SU-DHL-6 (cell line): Measurements from ENCODE around the gene WDR86.

Experiments
- H2AFZ ChIP-seq: fragments of 200-600 bp; sonication (generic); 2 replicates; pipeline ENCODE4 v1.6.1; 2014; ENCODE audit warnings: low read depth, mild to moderate bottlenecking, moderate library complexity, mixed read lengths, antibody characterized with exemption, low read length; ENCODE audit not compliant: severe bottlenecking
- H3F3A ChIP-seq: fragments of 200-600 bp; shearing (Covaris generic); 2 replicates; pipeline ENCODE4 v1.6.0; 2016; ENCODE audit warnings: antibody characterized with exemption, mild to moderate bottlenecking; ENCODE audit not compliant: insufficient read depth
- H3K27ac ChIP-seq: fragments of 200-600 bp; sonication (generic); 2 replicates; pipeline ENCODE4 v1.5.1; 2016; ENCODE audit warnings: low read depth, mild to moderate bottlenecking, low read length, moderate library complexity, mixed read lengths
- H3K27me3 ChIP-seq: fragments of 200-600 bp; sonication (generic), shearing (Covaris generic); 2 replicates; pipeline ENCODE4 v1.6.0; 2014; ENCODE audit warnings: mild to moderate bottlenecking, low read length
- H3K36me3 ChIP-seq: fragments of 200-600 bp; sonication (generic); 2 replicates; pipeline ENCODE4 v1.6.1; 2014; ENCODE audit warnings: mild to moderate bottlenecking, low read length, mixed read lengths
- H3K4me2 ChIP-seq: fragments of 300-600, 200-600 bp; shearing (Covaris generic), sonication (generic); 2 replicates; pipeline ENCODE4 v1.6.0; 2014; ENCODE audit warnings: low read length, low read depth, mild to moderate bottlenecking; ENCODE audit not compliant: poor library complexity, severe bottlenecking
- H3K4me3 ChIP-seq: fragments of 200-600 bp; sonication (generic); 2 replicates; pipeline ENCODE4 v1.5.1; 2014; ENCODE audit warnings: antibody characterized with exemption, low read length, mild to moderate bottlenecking, mixed read lengths; ENCODE audit not compliant: insufficient read depth, poor library complexity, severe bottlenecking
- H3K79me2 ChIP-seq: fragments of 200-600 bp; sonication (generic); 2 replicates; pipeline ENCODE4 v1.6.1; 2014; ENCODE audit warnings: mild to moderate bottlenecking, low read length, moderate library complexity; ENCODE audit not compliant: insufficient read depth
- H3K9ac ChIP-seq: fragments of 200-600 bp; sonication (generic); 2 replicates; pipeline ENCODE4 v1.7.0; 2014; ENCODE audit warnings: mild to moderate bottlenecking, low read length
- H3K9me2 ChIP-seq: fragments of 200-600 bp; sonication (generic); replicated peaks from 2 replicates; pipeline ENCODE4 v1.6.1; 2014; ENCODE audit warnings: low read length; ENCODE audit not compliant: insufficient read depth
- H3K9me3 ChIP-seq: fragments of 200-600 bp; sonication (generic); 2 replicates; pipeline ENCODE4 v1.6.1; 2014; ENCODE audit warnings: low read length, mixed read lengths; ENCODE audit not compliant: insufficient read depth
- H4K20me1 ChIP-seq: fragments of 200-600 bp; sonication (generic); 2 replicates; pipeline ENCODE4 v1.6.1; 2014; ENCODE audit warnings: low read depth, mild to moderate bottlenecking, antibody characterized with exemption, low read length, moderate library complexity, mixed read lengths
- CTCF ChIP-seq: fragments of 200-600 bp; sonication (generic); IDR thresholded peaks from one replicate; pipeline ENCODE4 v1.5.1; 2017; ENCODE audit warnings: antibody characterized with exemption, mild to moderate bottlenecking, low read length, moderate library complexity; ENCODE audit not compliant: insufficient read depth, poor library complexity, severe bottlenecking
- EZH2phosphoT487 ChIP-seq: fragments of 200-600 bp; sonication (generic), shearing (Covaris generic); conservative IDR thresholded peaks from 2 replicates; pipeline ENCODE4 v1.6.1; 2018; ENCODE audit warnings: mild to moderate bottlenecking, antibody characterized with exemption, low read length, moderate library complexity, mixed read lengths

WDR86 gene

GRCh38 chr7:151446412-151446811, 36.6 kb upstream of the WDR86 start:
- no peaks in the 10 kb centered on the region for H3K9me2 ChIP-seq
- no peak overlapping the region for H3K4me2 ChIP-seq
- H4K20me1 ChIP-seq: no peaks in the 10 kb centered on the region
- H2AFZ ChIP-seq: no peak overlapping the region
- no peaks in the 10 kb centered on the region for H3K27me3 ChIP-seq
- TF ChIP-seq EZH2phosphoT487 (no peak), CTCF (no peak)
- H3F3A ChIP-seq: no peaks in the 10 kb centered on the region
- no peaks in the 10 kb centered on the region for H3K79me2 ChIP-seq
- H3K36me3 ChIP-seq: no peaks in the 10 kb centered on the region
- H3K4me3 ChIP-seq: no peak overlapping the region
- no peaks in the 10 kb centered on the region for H3K9me3 ChIP-seq
- H3K27ac ChIP-seq: no peak overlapping the region
- H3K9ac ChIP-seq: no peak overlapping the region

- no peaks in the 10 kb centered on the region for H3K27me3 ChIP-seq
- no peaks in the 10 kb centered on the region for H3K9me3 ChIP-seq
- no peak overlapping the region for H3K9ac ChIP-seq
- H4K20me1 ChIP-seq: no peaks in the 10 kb centered on the region
- H3K4me3 ChIP-seq: no peak overlapping the region
- no peak overlapping the region for H2AFZ ChIP-seq
- H3K27ac ChIP-seq: no peak overlapping the region
- no peak for TF ChIP-seq CTCF
- no peak for TF ChIP-seq EZH2phosphoT487
- H3K9me2 ChIP-seq: no peaks in the 10 kb centered on the region
- no peak overlapping the region for H3K4me2 ChIP-seq
- no peaks in the 10 kb centered on the region for H3K36me3 ChIP-seq
- H3F3A ChIP-seq: no peaks in the 10 kb centered on the region
- no peaks in the 10 kb centered on the region for H3K79me2 ChIP-seq
Measured at GRCh38 chr7:151444632-151445031, 34.8 kb upstream of the WDR86 start.

- Histone ChIP-seq H3K9me3 (no peaks in the 10 kb centered on the region), H3K27ac (no peak overlapping the region), H3K4me2 (no peak overlapping the region), H3K27me3 (no peaks in the 10 kb centered on the region), H3K4me3 (no peak overlapping the region), H2AFZ (no peak overlapping the region), H3F3A (no peaks in the 10 kb centered on the region), H4K20me1 (no peaks in the 10 kb centered on the region), H3K9ac (no peak overlapping the region), H3K36me3 (no peaks in the 10 kb centered on the region), H3K9me2 (no peaks in the 10 kb centered on the region), H3K79me2 (no peaks in the 10 kb centered on the region)
- TF ChIP-seq CTCF: no peak
- no peak for TF ChIP-seq EZH2phosphoT487
Measured at GRCh38 chr7:151442776-151443496, 33.1 kb upstream of the WDR86 start.
